DOHH2 (cell line): ENCODE data around the gene PAX3.

ENCODE experiments used
- H3F3A ChIP-seq: fragments of 200-600 bp; sonication (generic), shearing (Covaris generic); 2 replicates; pipeline ENCODE4 v1.6.0; 2016; ENCODE audit warnings: antibody characterized with exemption, mild to moderate bottlenecking; ENCODE audit not compliant: control insufficient read depth, insufficient read depth
- H3K27ac ChIP-seq: fragments of 200-600 bp; sonication (generic); 2 replicates; pipeline ENCODE4 v1.5.1; 2014; ENCODE audit warnings: low read depth, mild to moderate bottlenecking, low read length, moderate library complexity
- H3K27me3 ChIP-seq: fragments of 200-600 bp; sonication (generic); 2 replicates; pipeline ENCODE4 v1.6.1; 2014; ENCODE audit warnings: mild to moderate bottlenecking, low read length, mixed read lengths; ENCODE audit not compliant: control insufficient read depth
- H3K36me3 ChIP-seq: fragments of 200-600 bp; sonication (generic); 2 replicates; pipeline ENCODE4 v1.6.1; 2014; ENCODE audit warnings: mild to moderate bottlenecking, low read length, moderate library complexity, mixed read lengths; ENCODE audit not compliant: control insufficient read depth
- H3K4me1 ChIP-seq: fragments of 200-600 bp; sonication (generic); 2 replicates; pipeline ENCODE4 v1.6.1; 2014; ENCODE audit warnings: mild to moderate bottlenecking, low read length, mixed read lengths; ENCODE audit not compliant: control insufficient read depth
- H3K4me2 ChIP-seq: fragments of 200-600 bp; sonication (generic); 2 replicates; pipeline ENCODE4 v1.6.0; 2014; ENCODE audit warnings: mild to moderate bottlenecking, low read length, moderate library complexity
- H3K4me3 ChIP-seq: fragments of 200-600 bp; sonication (generic); 2 replicates; pipeline ENCODE4 v1.5.1; 2014; ENCODE audit warnings: mild to moderate bottlenecking, low read length, mixed read lengths
- H3K79me2 ChIP-seq: fragments of 200-600 bp; sonication (generic); 2 replicates; pipeline ENCODE4 v1.6.1; 2014; ENCODE audit warnings: mild to moderate bottlenecking, low read length, mixed read lengths; ENCODE audit not compliant: control insufficient read depth
- H3K9me2 ChIP-seq: fragments of 200-600 bp; sonication (generic); replicated peaks from 2 replicates; pipeline ENCODE4 v1.6.1; 2014; ENCODE audit warnings: mild to moderate bottlenecking, low read length, mixed read lengths; ENCODE audit not compliant: control insufficient read depth
- H3K9me3 ChIP-seq: fragments of 200-600 bp; sonication (generic); 2 replicates; pipeline ENCODE4 v1.6.1; 2014; ENCODE audit warnings: antibody characterized with exemption, low read length, mixed read lengths; ENCODE audit not compliant: control insufficient read depth, insufficient read depth
- H4K20me1 ChIP-seq: fragments of 200-600 bp; sonication (generic); 2 replicates; pipeline ENCODE4 v1.6.0; 2014; ENCODE audit warnings: low read depth, mild to moderate bottlenecking, antibody characterized with exemption, low read length, moderate library complexity; ENCODE audit not compliant: control insufficient read depth, insufficient read depth
- CTCF ChIP-seq: fragments of 200-600 bp; sonication (generic); IDR thresholded peaks from one replicate; pipeline ENCODE4 v1.5.1; 2014; ENCODE audit warnings: antibody characterized with exemption, mild to moderate bottlenecking, low read depth, low read length; ENCODE audit not compliant: poor library complexity, severe bottlenecking
- EZH2phosphoT487 ChIP-seq: fragments of 200-600 bp; sonication (generic); IDR thresholded peaks from 2 replicates; pipeline ENCODE4 v1.6.1; 2017; ENCODE audit warnings: borderline replicate concordance, mild to moderate bottlenecking, antibody characterized with exemption, low read length, moderate library complexity, mixed read lengths

PAX3 gene

GRCh38 chr2:222290401-222290735 is 8.4 kb downstream of the PAX3 start:
- Histone ChIP-seq H4K20me1 (no peaks in the 10 kb centered on the region), H3K9me2 (no peaks in the 10 kb centered on the region), H3K4me2 (no peak overlapping the region), H3K36me3 (no peaks in the 10 kb centered on the region), H3F3A (no peaks in the 10 kb centered on the region), H3K4me3 (no peak overlapping the region), H3K9me3 (no peaks in the 10 kb centered on the region), H3K79me2 (no peaks in the 10 kb centered on the region), H3K27me3 (peaks cover 15% of the 10 kb centered on the region; the same call in 1 of the 2 replicates), H3K27ac (no peak overlapping the region), H3K4me1 (no peaks in the 10 kb centered on the region)
- no peak for TF ChIP-seq CTCF
- TF ChIP-seq EZH2phosphoT487 = no peak

- Histone ChIP-seq H3F3A (no peaks in the 10 kb centered on the region), H3K27me3 (peaks cover 15% of the 10 kb centered on the region; the same call in 1 of the 2 replicates), H4K20me1 (no peaks in the 10 kb centered on the region), H3K79me2 (no peaks in the 10 kb centered on the region), H3K36me3 (no peaks in the 10 kb centered on the region), H3K4me1 (no peaks in the 10 kb centered on the region), H3K4me2 (no peak overlapping the region), H3K27ac (no peak overlapping the region), H3K4me3 (no peak overlapping the region), H3K9me2 (no peaks in the 10 kb centered on the region), H3K9me3 (no peaks in the 10 kb centered on the region)
- TF ChIP-seq EZH2phosphoT487 (no peak), CTCF (no peak)
Measured at GRCh38 chr2:222289278-222290160, 9.3 kb downstream of the PAX3 start.

GRCh38 chr2:222288590-222289277 is 10.1 kb downstream of the PAX3 start:
- H3F3A ChIP-seq = no peaks in the 10 kb centered on the region
- no peaks in the 10 kb centered on the region for H3K9me3 ChIP-seq
- H4K20me1 ChIP-seq = no peaks in the 10 kb centered on the region
- no peaks in the 10 kb centered on the region for H3K9me2 ChIP-seq
- H3K79me2 ChIP-seq = no peaks in the 10 kb centered on the region
- H3K36me3 ChIP-seq = no peaks in the 10 kb centered on the region
- H3K27ac ChIP-seq = no peak overlapping the region
- H3K27me3 ChIP-seq = peaks cover 15% of the 10 kb centered on the region; the same call in 1 of the 2 replicates
- TF ChIP-seq CTCF (no peak), EZH2phosphoT487 (no peak)
- H3K4me3 ChIP-seq = no peak overlapping the region
- no peak overlapping the region for H3K4me2 ChIP-seq
- no peaks in the 10 kb centered on the region for H3K4me1 ChIP-seq
